Measurements from ENCODE around the gene BRI3BP. TPM values are rescaled to one million over a fixed set of nuclear protein-coding genes. Genes with fewer than 3 reads are reported as not detected.

Gene BRI3BP
- total and polyA plus RNA-seq, 9 of the 15 experiments (the other 6 are each of a cell fraction or from before 2014, with no cell fraction given) = 12.3 to 25.0 (median 16.6) TPM

GRCh38 chr12:124952295-124952694, 41.1 kb upstream of the BRI3BP start:
- intact Hi-C loops (cut with micrococcal nuclease) (no loop called here), in situ Hi-C loops (cut with MboI) (no loop called here)
- TF ChIP-seq GABPB2 (CRISPR knock-in tag; conservative IDR thresholded peaks at IDR 0.05) = no peak
- TF ChIP-seq POLR2G (IDR thresholded peaks at IDR 0.05; ENCODE audit: low read depth, low read length) = 0 out of 2 replicates have a peak, but pooled peaks have one; percentile 31
- Histone ChIP-seq H4K20me1 (replicated peaks; ENCODE audit: control insufficient read depth, insufficient read depth, low read length) (no peaks in the 10 kb centered on the region), H3K9me3 (replicated peaks; ENCODE audit: control insufficient read depth, insufficient read depth, low read depth, low read length) (no peaks in the 10 kb centered on the region), H3K36me3 (ENCODE audit: control insufficient read depth, insufficient read depth, low read length) (peaks cover 89% of the 10 kb centered on the region; the same call in 2 of the 3 replicates), H3K9ac (ENCODE audit: insufficient read depth in 1 of 2, low read depth in 2 of 2, low read length in 2 of 2) (no peak overlapping the region; a peak in 1 of 4 replicates), H3K79me2 (ENCODE audit: control insufficient read depth, insufficient read depth, low read length) (no peaks in the 10 kb centered on the region), H3K9me1 (ENCODE audit: control insufficient read depth, insufficient read depth, low read length) (peaks cover 2% of the 10 kb centered on the region), H3K4me1 (replicated peaks in 1 of 2; ENCODE audit: control insufficient read depth in 2 of 2, insufficient read depth in 2 of 2, low read length in 2 of 2) (peaks cover 0 to 15% of the 10 kb centered on the region in 2 experiments; a peak in 1 of 5 replicates), H3K4me2 (ENCODE audit: insufficient read depth, low read length) (no peak overlapping the region), H3K27me3 (ENCODE audit: control insufficient read depth in 2 of 2, insufficient read depth in 2 of 2, low read length in 2 of 2) (no peaks in the 10 kb centered on the region), H3K27ac (ENCODE audit: extremely low read depth, low read depth, low read length) (no peak overlapping the region), H2AFZ (ENCODE audit: low read depth, low read length) (no peak overlapping the region), H3K4me3 (no peak overlapping the region)
- ChIA-PET CTCF (ENCODE audit: low intra/inter-chr PET ratio) (no interaction called here), POLR2A (interaction anchor here (0.8 to 3.0 kb wide), 2 partner anchors 11 to 41 kb away, joined by 3 to 9 read pairs; no protein-coding TSS in a partner anchor)
- BruUV-seq (replicated peaks) = no TSS peak
- FAIRE-seq (no peak), ATAC-seq (no peak), DNase-seq (ENCODE audit: extremely low read depth in 1 of 4, low spot score in 3 of 4) (peak in 1 of 4 experiments; percentile 7)
- 91% methylated on average over 16 of the region's 17 CpGs for WGBS (ENCODE audit: insufficient coverage, low coverage, missing lambda C conversion rate)

- WGBS (ENCODE audit: insufficient coverage, low coverage, missing lambda C conversion rate) = 70% methylated on average over 8 of the region's 8 CpGs
- no peak for ATAC-seq
- H3K9ac ChIP-seq (ENCODE audit: insufficient read depth in 1 of 2, low read depth in 2 of 2, low read length in 2 of 2) = no peak overlapping the region; a peak in 1 of 4 replicates
- FAIRE-seq = no peak
- no peak overlapping the region for H2AFZ ChIP-seq (ENCODE audit: low read depth, low read length)
- DNase-seq (ENCODE audit: extremely low read depth in 1 of 4, low spot score in 3 of 4) = no peak
- H3K27me3 ChIP-seq (ENCODE audit: control insufficient read depth in 2 of 2, insufficient read depth in 2 of 2, low read length in 2 of 2) = no peaks in the 10 kb centered on the region
- ChIA-PET CTCF (ENCODE audit: low intra/inter-chr PET ratio) (no interaction called here), POLR2A (interaction anchor here (0.6 to 3.0 kb wide), 4 partner anchors 8 to 38 kb away, joined by 3 to 9 read pairs (median 4); partner anchors contain the start of gene UBC)
- no peak overlapping the region for H3K4me3 ChIP-seq
- H3K4me1 ChIP-seq (replicated peaks in 1 of 2; ENCODE audit: control insufficient read depth in 2 of 2, insufficient read depth in 2 of 2, low read length in 2 of 2) = peaks cover 0 to 12% of the 10 kb centered on the region in 2 experiments; a peak in 1 of 5 replicates
- H3K79me2 ChIP-seq (ENCODE audit: control insufficient read depth, insufficient read depth, low read length) = no peaks in the 10 kb centered on the region
- H3K36me3 ChIP-seq (ENCODE audit: control insufficient read depth, insufficient read depth, low read length) = peaks cover 87% of the 10 kb centered on the region; the same call in 2 of the 3 replicates
- H3K4me2 ChIP-seq (ENCODE audit: insufficient read depth, low read length) = no peak overlapping the region
- peaks cover 2% of the 10 kb centered on the region for H3K9me1 ChIP-seq (ENCODE audit: control insufficient read depth, insufficient read depth, low read length)
- no peak overlapping the region for H3K27ac ChIP-seq (ENCODE audit: extremely low read depth, low read depth, low read length)
- intact Hi-C loops (cut with micrococcal nuclease) (no loop called here), in situ Hi-C loops (cut with MboI) (no loop called here)
- H4K20me1 ChIP-seq (replicated peaks; ENCODE audit: control insufficient read depth, insufficient read depth, low read length) = no peaks in the 10 kb centered on the region; the same call in 1 of the 2 replicates
- no TSS peak for BruUV-seq (replicated peaks)
- H3K9me3 ChIP-seq (replicated peaks; ENCODE audit: control insufficient read depth, insufficient read depth, low read depth, low read length) = no peaks in the 10 kb centered on the region
- TF ChIP-seq POLR2A (conservative IDR thresholded peaks at IDR 0.05) (0 out of 2 replicates have a peak, but pooled peaks have one; percentile 10), CHCHD3 (CRISPR knock-in tag; IDR thresholded peaks at IDR 0.05) (no peak)
Observed at GRCh38 chr12:124952801-124953200, 40.6 kb upstream of the BRI3BP start.
